Sigmoid colon (tissue), 7 donors: Measurements from ENCODE around the gene MEAF6. TPM values are rescaled to one million over a fixed set of nuclear protein-coding genes. Genes with fewer than 3 reads are reported as not detected.

ENCODE experiments used
- DNase-seq: peaks from one replicate; pipeline ENCODE4 v3.0.0-alpha.2; 2019
- H3K27ac ChIP-seq, 4 donors: fragments of 200-600 bp; sonication (generic); one replicate each; pipeline ENCODE4 v1.5.1; 2016 to 2019; ENCODE audit warnings: mild to moderate bottlenecking in 1 of 4
- H3K27me3 ChIP-seq, 3 donors: fragments of 200-600 bp; sonication (generic); one replicate each; pipeline ENCODE4 v1.5.1; 2019; ENCODE audit warnings: mild to moderate bottlenecking in 1 of 3
- H3K36me3 ChIP-seq, 4 donors: fragments of 200-600 bp; sonication (generic); one replicate each; pipeline ENCODE4 v1.5.1; 2016 to 2019
- H3K4me1 ChIP-seq, 4 donors: fragments of 200-600 bp; sonication (generic); one replicate each; pipeline ENCODE4 v1.5.1; 2017 to 2019
- H3K4me3 ChIP-seq, 4 donors: fragments of 200-600 bp; sonication (generic); one replicate each; pipeline ENCODE4 v1.5.1; 2017 to 2019; ENCODE audit warnings: mild to moderate bottlenecking in 2 of 4, moderate library complexity in 1 of 4
- H3K9me3 ChIP-seq, 4 donors: fragments of 200-600 bp in 3 of 4; sonication (generic) in 3 of 4; one replicate each; pipeline versions ENCODE4 v1.5.1 to v1.6.1; 2013 to 2019
- CTCF ChIP-seq, 4 experiments: fragments of 450-650 bp in 3 of 4; fragments of 200-600 bp in 1 of 4; IDR thresholded peaks; one replicate each; pipeline ENCODE4 v1.5.1; 2016 to 2019; ENCODE audit warnings: antibody characterized with exemption in 4 of 4, mild to moderate bottlenecking in 3 of 4, moderate library complexity in 2 of 4
- EP300 ChIP-seq, 4 donors: sonication (generic); formaldehyde crosslinking; IDR thresholded peaks; one replicate each; pipeline ENCODE4 v1.6.1; 2017; ENCODE audit warnings: antibody characterized with exemption in 4 of 4
- POLR2A ChIP-seq, 2 donors: fragments of 450-650 bp; IDR thresholded peaks; one replicate each; pipeline ENCODE4 v1.6.1; 2016; ENCODE audit warnings: antibody characterized with exemption in 2 of 2, mild to moderate bottlenecking in 2 of 2, moderate library complexity in 2 of 2
- POLR2AphosphoS5 ChIP-seq, 4 donors: sonication (generic); formaldehyde crosslinking; IDR thresholded peaks; one replicate each; pipeline ENCODE4 v1.6.1; 2017; ENCODE audit warnings: antibody characterized with exemption in 4 of 4
- WGBS, 2 donors: extraction: QIAGEN DNeasy Blood & Tissue Kit; methylation state at CpG; one replicate each; pipeline ENCODE4 v1.1.7; 2013; 5-methylcytosine and 5-hydroxymethylcytosine counted together
- intact Hi-C: fragments of 100-400 bp; cut with DNase I; formaldehyde crosslinking; loops from one replicate; pipeline ENCODE4 v1.15.1; 2023
- polyA plus RNA-seq, 3 donors: library from polyadenylated mRNA; stranded (reverse); fragments of 200-250 nt; gene quantifications; one replicate each; pipeline ENCODE4 v1.2.3, GENCODE V29; 2013
- total RNA-seq, 4 donors: library from RNA; depleted of rRNA; stranded (reverse); fragments of >200 nt; gene quantifications; one replicate each; pipeline ENCODE4 v1.1.0, GENCODE V29; 2016
- donor health status: healthy with polysubstance abuse.
- donor health status: Bipolar disorder and iron deficiency.
- donor health status: healthy.

Gene MEAF6
- total and polyA plus RNA-seq, 7 donors: 43.0 to 84.5 (median 64.0) TPM

GRCh38 chr1:37475380-37476086 is 39.0 kb downstream of the MEAF6 start:
- intact Hi-C loops: loop anchor here (10.0 kb wide), 1 partner anchor 529 kb away; the partner anchor contains the start of gene FHL3
- 12 to 47% methylated on average over 24 of the region's 24 CpGs for WGBS, 2 donors
- H3K27me3 ChIP-seq: no peaks in the 10 kb centered on the region

GRCh38 chr1:37474697-37475379 is 39.7 kb downstream of the MEAF6 start:
- intact Hi-C loops: loop anchor here (10.0 kb wide), 1 partner anchor 530 kb away; the partner anchor contains the start of gene FHL3
- peak overlapping the region; percentile 77 to 93 (median 81) for H3K4me3 ChIP-seq

More at GRCh38 chr1:37475380-37476086, 39.0 kb downstream of the MEAF6 start:
- Histone ChIP-seq H3K4me1 (peaks cover 0 to 93% (median 90%) of the 10 kb centered on the region in 4 donors), H3K4me3 (peak overlapping the region; percentile 77 to 93 (median 81)), H3K27ac (peak overlapping the region; percentile 94 to 99 (median 96)), H3K9me3 (no peaks in the 10 kb centered on the region), H3K36me3 (peaks cover 0 to 12% (median 5%) of the 10 kb centered on the region in 4 donors)
- DNase-seq: no peak
- TF ChIP-seq CTCF (IDR thresholded peaks at IDR 0.05): no peak
- no peak for TF ChIP-seq EP300 (IDR thresholded peaks at IDR 0.05)
- TF ChIP-seq POLR2A (IDR thresholded peaks at IDR 0.05): no peak
- no peak for TF ChIP-seq POLR2AphosphoS5 (IDR thresholded peaks at IDR 0.05)

GRCh38 chr1:37474046-37474696 is 40.4 kb downstream of the MEAF6 start, which contains the start of gene ZC3H12A:
Gene ZC3H12A (plus strand): TSS chr1:37474580. CDS start chr1:37475497, 917 bp downstream.
- intact Hi-C loops: loop anchor here (10.0 kb wide), 1 partner anchor 531 kb away; the partner anchor contains the start of gene FHL3
- H3K36me3 ChIP-seq: peaks cover 0 to 10% (median 0%) of the 10 kb centered on the region in 4 donors
- peak; percentile 96 for DNase-seq
- H3K4me1 ChIP-seq: peaks cover 0 to 80% (median 76%) of the 10 kb centered on the region in 4 donors
- H3K9me3 ChIP-seq: no peaks in the 10 kb centered on the region
- TF ChIP-seq POLR2AphosphoS5 (IDR thresholded peaks at IDR 0.05): peak; percentile 93 to 99 (median 98)
- TF ChIP-seq POLR2A (IDR thresholded peaks at IDR 0.05): peak; percentile 4 to 32
- no peak for TF ChIP-seq EP300 (IDR thresholded peaks at IDR 0.05)
- 1% methylated on average over 78 of the region's 78 CpGs for WGBS, 2 donors
- H3K4me3 ChIP-seq: peak within 1 kb of the TSS; percentile 77 to 93 (median 81)
- H3K27ac ChIP-seq: peak within 1 kb of the TSS; percentile 94 to 99 (median 96)
- H3K27me3 ChIP-seq: no peaks in the 10 kb centered on the region

More at GRCh38 chr1:37474697-37475379, 39.7 kb downstream of the MEAF6 start:
- H3K27me3 ChIP-seq: no peaks in the 10 kb centered on the region
- no peaks in the 10 kb centered on the region for H3K9me3 ChIP-seq
- 0 to 2% methylated on average over 38 of the region's 38 CpGs for WGBS, 2 donors
- DNase-seq: peak; percentile 83
- TF ChIP-seq POLR2A (IDR thresholded peaks at IDR 0.05) (no peak), CTCF (IDR thresholded peaks at IDR 0.05) (no peak), POLR2AphosphoS5 (IDR thresholded peaks at IDR 0.05) (no peak), EP300 (IDR thresholded peaks at IDR 0.05) (no peak)
- H3K36me3 ChIP-seq: peaks cover 0 to 10% (median 0%) of the 10 kb centered on the region in 4 donors
- peaks cover 0 to 87% (median 83%) of the 10 kb centered on the region in 4 donors for H3K4me1 ChIP-seq
- peak overlapping the region; percentile 94 to 99 (median 96) for H3K27ac ChIP-seq

GRCh38 chr1:37473431-37474045 is 41.0 kb downstream of the MEAF6 start:
- DNase-seq: no peak
- intact Hi-C loops: loop anchor here (10.0 kb wide), 1 partner anchor 531 kb away; the partner anchor contains the start of gene FHL3
- TF ChIP-seq POLR2AphosphoS5 (IDR thresholded peaks at IDR 0.05) (no peak), CTCF (IDR thresholded peaks at IDR 0.05) (no peak), EP300 (IDR thresholded peaks at IDR 0.05) (no peak), POLR2A (IDR thresholded peaks at IDR 0.05) (no peak)
- H3K4me1 ChIP-seq: peaks cover 0 to 74% (median 70%) of the 10 kb centered on the region in 4 donors
- peak overlapping the region; percentile 39 to 93 (median 78) for H3K4me3 ChIP-seq
- H3K27me3 ChIP-seq: no peaks in the 10 kb centered on the region
- peak overlapping the region; percentile 94 to 99 (median 96) for H3K27ac ChIP-seq
- peaks cover 0 to 10% (median 0%) of the 10 kb centered on the region in 4 donors for H3K36me3 ChIP-seq
- 16 to 26% methylated on average over 12 of the region's 12 CpGs for WGBS, 2 donors
- no peaks in the 10 kb centered on the region for H3K9me3 ChIP-seq
